ENCODE results near the gene SGF29.
"Not testable (repeated sequence)": the region's sequence is repeated elsewhere in the genome, so short reads cannot be mapped to it uniquely, and the experiment has no call there.

The SGF29 gene

DNA sequence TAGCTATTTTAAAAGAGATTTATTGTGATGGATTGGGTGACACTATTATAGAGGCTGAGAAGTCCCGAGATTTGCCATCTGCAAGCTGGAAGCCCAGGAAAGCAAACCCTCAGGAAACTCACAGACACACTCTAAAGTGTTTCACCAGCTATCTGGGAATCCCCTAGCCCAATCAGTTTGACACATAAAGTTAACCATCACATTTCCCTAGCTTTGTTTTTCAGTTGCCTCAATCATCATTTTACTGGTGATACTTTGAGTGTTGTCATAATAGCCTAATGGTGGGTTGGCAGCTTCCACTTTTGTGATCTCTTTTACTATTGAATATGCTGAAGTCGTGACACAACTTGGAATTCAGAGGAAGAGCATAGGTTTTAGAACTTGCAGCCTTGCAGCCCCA lies 1.8 kb downstream of the SGF29 start:
- DNase-seq = no peak
- in situ Hi-C loops (cut with MboI; ENCODE audit: low pct_unique_long_range_greater_than_20kb, low sequenced_read_pairs) = no loop called here

DNA sequence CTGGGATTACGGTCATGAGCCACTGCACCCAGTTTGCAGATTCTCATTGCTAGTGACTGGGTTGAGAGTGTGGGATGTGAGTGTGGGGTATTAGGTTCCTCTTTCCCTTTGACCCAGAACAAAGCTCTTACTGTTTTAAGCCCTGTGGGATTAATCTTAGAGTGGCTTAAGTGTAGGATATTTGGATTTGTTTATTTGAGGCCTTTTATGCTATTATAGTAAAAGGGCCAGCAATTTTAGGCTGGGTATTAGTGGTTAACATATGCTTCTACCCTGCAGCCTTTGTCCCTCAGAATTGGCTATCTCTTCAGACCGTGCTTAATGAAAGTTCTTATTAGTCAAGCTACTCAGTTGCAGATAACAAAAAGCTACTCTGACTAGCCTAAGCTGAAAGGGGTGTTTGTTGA lies 3.2 kb downstream of the SGF29 start:
- DNase-seq = no peak
- in situ Hi-C loops (cut with MboI; ENCODE audit: low pct_unique_long_range_greater_than_20kb, low sequenced_read_pairs) = no loop called here

- in situ Hi-C loops (cut with MboI; ENCODE audit: low pct_unique_long_range_greater_than_20kb, low sequenced_read_pairs) = no loop called here
- no peak for DNase-seq
Measured at GRCh38 chr16:28558456-28558855, 4.7 kb downstream of the SGF29 start.

- DNase-seq = no peak
- in situ Hi-C loops (cut with MboI; ENCODE audit: low pct_unique_long_range_greater_than_20kb, low sequenced_read_pairs) = no loop called here
Measured at GRCh38 chr16:28561557-28562187, 8.0 kb downstream of the SGF29 start.

DNA sequence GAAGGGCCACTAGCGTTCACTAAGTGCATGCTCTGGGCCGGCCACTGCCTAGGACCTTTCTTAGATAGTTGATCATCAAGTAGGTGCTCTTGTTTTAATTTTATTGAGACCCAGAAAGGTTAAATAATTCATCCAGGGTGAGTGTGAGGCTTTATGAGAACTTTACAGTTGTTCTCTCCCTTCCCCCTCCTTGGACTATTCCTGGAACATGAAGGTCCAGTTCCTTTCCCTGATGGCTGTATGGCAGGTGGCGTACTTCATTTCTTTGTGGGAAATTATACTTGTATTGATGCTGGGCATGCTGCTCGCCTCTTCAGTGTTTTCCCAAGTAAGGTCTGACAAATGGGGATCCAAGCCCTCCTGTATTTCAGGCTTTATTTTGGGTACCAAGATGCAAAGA lies 8.5 kb downstream of the SGF29 start:
- DNase-seq = no peak
- in situ Hi-C loops (cut with MboI; ENCODE audit: low pct_unique_long_range_greater_than_20kb, low sequenced_read_pairs) = no loop called here

- DNase-seq = no peak
- in situ Hi-C loops (cut with MboI; ENCODE audit: low pct_unique_long_range_greater_than_20kb, low sequenced_read_pairs) = no loop called here
Measured at GRCh38 chr16:28563218-28563617, 9.5 kb downstream of the SGF29 start.

DNA sequence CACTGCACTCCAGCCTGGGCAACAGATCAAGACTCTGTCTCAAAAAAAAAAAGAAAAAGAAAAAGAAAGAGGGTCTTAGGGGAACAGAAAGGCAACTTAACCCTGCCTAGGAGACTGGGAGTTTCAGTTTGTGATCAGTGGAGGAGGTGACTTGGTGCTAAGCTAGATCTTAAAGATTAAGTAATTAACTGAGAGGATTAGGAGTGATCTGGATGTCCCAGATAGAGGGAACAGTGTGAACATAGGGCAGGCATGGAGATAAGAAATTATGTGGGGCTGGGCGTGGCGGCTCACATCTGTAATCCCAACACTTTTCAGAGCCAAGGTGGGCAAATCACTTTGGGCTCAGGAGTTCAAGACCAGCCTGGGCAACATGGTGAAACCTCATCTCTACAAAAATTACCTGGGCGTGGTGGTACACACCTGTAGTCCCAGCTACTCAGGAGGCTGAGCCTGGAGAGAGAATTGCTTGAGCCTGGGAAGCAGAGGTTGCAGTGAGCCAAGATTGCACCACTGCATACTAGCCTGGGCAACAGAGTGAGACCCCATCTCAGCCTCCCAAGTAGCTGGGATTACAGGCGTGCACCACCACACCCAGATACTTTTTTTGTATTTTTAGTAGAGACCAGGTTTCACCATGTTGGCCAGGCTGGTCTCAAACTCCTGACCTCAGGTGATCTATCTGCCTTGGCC lies 12.7 kb downstream of the SGF29 start:
- in situ Hi-C loops (cut with MboI; ENCODE audit: low pct_unique_long_range_greater_than_20kb, low sequenced_read_pairs); DNase-seq: not testable (repeated sequence)

DNA sequence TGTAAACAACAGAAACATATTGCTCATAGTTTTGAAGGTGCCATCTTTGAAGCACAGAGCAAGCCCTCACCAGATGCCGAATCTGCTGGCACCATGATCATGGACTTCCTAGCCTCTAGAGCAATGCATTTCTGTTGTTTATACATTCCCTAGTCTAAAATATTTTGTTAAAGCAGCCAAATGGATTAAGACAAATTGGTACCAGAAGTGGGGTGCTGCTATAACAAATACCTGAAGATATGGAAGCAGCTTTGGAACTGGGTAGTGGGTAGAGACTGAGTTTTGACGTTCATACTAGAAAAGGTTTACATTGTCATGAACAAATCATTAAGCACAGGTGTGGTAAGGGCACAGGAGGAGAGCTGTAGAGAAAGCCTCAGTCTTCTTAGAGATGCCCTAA lies 13.6 kb downstream of the SGF29 start:
- in situ Hi-C loops (cut with MboI; ENCODE audit: low pct_unique_long_range_greater_than_20kb, low sequenced_read_pairs) = no loop called here
- no peak for DNase-seq

DNA sequence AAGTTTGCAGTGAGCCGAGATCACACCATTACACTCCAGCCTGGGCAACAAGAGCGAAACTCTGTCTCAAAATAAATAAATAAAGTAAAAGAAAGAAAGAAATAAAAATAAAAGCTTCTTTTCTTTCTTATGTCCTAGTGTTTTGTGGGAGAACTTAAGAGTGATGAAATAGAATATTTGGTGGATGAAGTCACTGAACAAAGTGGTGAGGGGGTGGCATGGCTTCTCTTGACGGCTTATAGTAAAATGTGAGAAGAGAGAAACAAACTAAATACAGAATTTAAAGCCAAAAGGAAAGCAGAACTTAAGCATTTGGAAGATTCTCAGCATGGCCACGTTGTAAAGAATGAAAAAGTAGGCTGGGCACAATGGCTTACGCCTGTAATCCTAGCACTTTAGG lies 15.3 kb downstream of the SGF29 start:
- in situ Hi-C loops (cut with MboI; ENCODE audit: low pct_unique_long_range_greater_than_20kb, low sequenced_read_pairs) = no loop called here
- no peak for DNase-seq

DNA sequence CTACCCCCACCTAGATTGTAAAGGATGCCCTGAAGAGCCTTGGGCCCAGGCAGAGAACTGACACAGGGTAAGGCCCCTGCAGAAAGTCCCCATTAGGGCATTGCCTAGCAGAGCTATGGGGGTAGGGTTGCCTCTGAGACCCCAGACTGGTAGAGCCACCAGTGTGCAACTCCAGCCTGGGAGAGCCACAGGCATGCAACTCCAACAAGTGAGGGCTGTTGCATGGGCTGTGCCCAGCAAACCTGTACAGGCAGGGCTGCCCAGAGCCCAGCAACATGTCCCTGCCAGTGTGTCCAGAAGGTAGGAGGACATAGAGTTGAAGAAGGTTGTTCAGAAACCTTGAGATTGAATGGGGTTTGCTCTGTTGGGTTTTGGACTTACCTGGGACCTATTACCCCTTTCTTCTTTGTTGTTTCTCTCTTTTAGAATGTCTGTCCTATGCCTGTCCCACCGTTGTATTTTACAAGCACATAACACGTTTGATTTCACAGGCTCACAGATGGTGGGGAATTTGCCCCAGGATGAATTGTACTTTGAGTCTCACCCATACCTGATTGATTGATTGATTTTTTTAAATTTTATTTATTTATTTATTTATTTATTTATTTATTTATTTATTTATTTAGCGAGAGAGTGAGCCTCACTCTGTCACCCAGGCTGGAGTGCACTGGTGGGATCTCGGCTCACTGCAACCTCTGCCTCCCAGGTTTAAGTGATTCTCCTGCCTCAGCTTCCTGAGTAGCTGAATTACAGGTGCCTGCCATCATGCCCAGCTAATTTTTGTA lies 16.4 kb downstream of the SGF29 start:
- in situ Hi-C loops (cut with MboI; ENCODE audit: low pct_unique_long_range_greater_than_20kb, low sequenced_read_pairs) = no loop called here
- DNase-seq = no peak

- in situ Hi-C loops (cut with MboI; ENCODE audit: low pct_unique_long_range_greater_than_20kb, low sequenced_read_pairs) = no loop called here
- no peak for DNase-seq
Measured at GRCh38 chr16:28572696-28573510, 19.2 kb downstream of the SGF29 start.

GRCh38 chr16:28573738-28574718 lies 20.3 kb downstream of the SGF29 start:
- no peak for DNase-seq
- in situ Hi-C loops (cut with MboI; ENCODE audit: low pct_unique_long_range_greater_than_20kb, low sequenced_read_pairs) = no loop called here

GRCh38 chr16:28574925-28575324 lies 21.2 kb downstream of the SGF29 start:
- in situ Hi-C loops (cut with MboI; ENCODE audit: low pct_unique_long_range_greater_than_20kb, low sequenced_read_pairs) = no loop called here
- no peak for DNase-seq

- in situ Hi-C loops (cut with MboI; ENCODE audit: low pct_unique_long_range_greater_than_20kb, low sequenced_read_pairs) = no loop called here
- DNase-seq = no peak
Measured at GRCh38 chr16:28575446-28576109, 21.9 kb downstream of the SGF29 start.

DNA sequence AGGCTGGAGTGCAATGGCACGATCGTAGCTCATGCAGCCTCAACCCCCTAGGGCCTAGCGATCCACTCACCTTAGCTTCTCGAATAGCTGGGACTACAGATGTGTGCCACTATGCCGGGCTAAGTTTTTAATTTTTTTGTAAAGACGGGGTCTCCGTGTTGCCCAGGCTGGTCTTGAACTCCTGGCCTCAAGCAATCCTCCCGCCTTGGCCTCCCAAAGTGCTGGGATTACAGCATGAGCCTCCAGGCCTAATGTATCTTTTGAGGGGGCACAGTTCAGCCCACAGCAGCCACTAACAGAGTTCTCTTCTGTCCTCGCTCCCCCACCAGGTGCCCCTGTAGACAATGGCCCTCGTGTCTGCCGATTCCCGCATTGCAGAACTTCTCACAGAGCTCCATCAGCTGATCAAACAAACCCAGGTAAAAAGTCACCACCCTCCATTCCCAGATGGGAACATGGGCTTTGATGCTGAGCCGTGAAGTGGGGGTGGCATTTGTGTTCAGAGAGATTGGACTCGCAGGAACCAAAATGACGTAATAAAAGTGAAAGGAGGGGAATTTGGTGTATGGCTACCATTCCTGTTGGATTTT lies 27.1 kb downstream of the SGF29 start:
- no peak for DNase-seq
- in situ Hi-C loops (cut with MboI; ENCODE audit: low pct_unique_long_range_greater_than_20kb, low sequenced_read_pairs) = no loop called here

GRCh38 chr16:28585674-28586073 lies 32.0 kb downstream of the SGF29 start:
- in situ Hi-C loops (cut with MboI; ENCODE audit: low pct_unique_long_range_greater_than_20kb, low sequenced_read_pairs) = no loop called here
- no peak for DNase-seq

GRCh38 chr16:28586466-28586865 lies 32.7 kb downstream of the SGF29 start:
- no peak for DNase-seq
- in situ Hi-C loops (cut with MboI; ENCODE audit: low pct_unique_long_range_greater_than_20kb, low sequenced_read_pairs) = no loop called here

- DNase-seq = no peak
- in situ Hi-C loops (cut with MboI; ENCODE audit: low pct_unique_long_range_greater_than_20kb, low sequenced_read_pairs) = no loop called here
Measured at GRCh38 chr16:28587386-28587785, 33.7 kb downstream of the SGF29 start.
